ENCODE results near the gene CHD6.

CHD6 gene

GRCh38 chr20:41364236-41364855, 253.8 kb downstream of the CHD6 start:
- no peak for DNase-seq

GRCh38 chr20:41363601-41364000, 254.6 kb downstream of the CHD6 start:
- no peak for DNase-seq

- DNase-seq = no peak
Observed at GRCh38 chr20:41362748-41363140, 255.4 kb downstream of the CHD6 start.

GRCh38 chr20:41361757-41362747, 256.1 kb downstream of the CHD6 start:
- DNase-seq = no peak

GRCh38 chr20:41360831-41361756, 257.1 kb downstream of the CHD6 start:
- no peak for DNase-seq

- no peak for DNase-seq
Observed at GRCh38 chr20:41359541-41360011, 258.6 kb downstream of the CHD6 start.

- no peak for DNase-seq
Observed at GRCh38 chr20:41358717-41359116, 259.5 kb downstream of the CHD6 start.

- DNase-seq = no peak
Observed at GRCh38 chr20:41358230-41358629, 259.9 kb downstream of the CHD6 start.

- no peak for DNase-seq
Observed at GRCh38 chr20:41357424-41358163, 260.6 kb downstream of the CHD6 start.

GRCh38 chr20:41356951-41357350, 261.2 kb downstream of the CHD6 start:
- DNase-seq = no peak

GRCh38 chr20:41355598-41356203, 262.5 kb downstream of the CHD6 start:
- DNase-seq = no peak

- DNase-seq = no peak
Observed at GRCh38 chr20:41355192-41355591, 263.0 kb downstream of the CHD6 start.

- DNase-seq = no peak
Observed at GRCh38 chr20:41353530-41353929, 264.6 kb downstream of the CHD6 start.

GRCh38 chr20:41352666-41353065, 265.5 kb downstream of the CHD6 start:
- DNase-seq = peak in 1 of 2 experiments; percentile 22

GRCh38 chr20:41352106-41352505, 266.1 kb downstream of the CHD6 start:
- DNase-seq = peak; percentile 20 to 49
